Adrenal gland (tissue), 5 donors: ENCODE measurements around the gene SULF2.

ENCODE experiments used
- CTCF ChIP-seq, 6 experiments: fragments of 450-650 bp in 4 of 6; fragments of 200-600 bp in 2 of 6; sonication (generic) in 1 of 6; IDR thresholded peaks; 1 replicate in 5 of 6; 2 replicates in 1 of 6; pipeline versions ENCODE4 v1.5.1 to v1.8.0; 2016 to 2021; ENCODE audit warnings: antibody characterized with exemption in 6 of 6, mild to moderate bottlenecking in 2 of 6, moderate library complexity in 1 of 6
- POLR2A ChIP-seq, 2 donors: fragments of 450-650 bp; IDR thresholded peaks; one replicate each; pipeline ENCODE4 v1.6.1; 2017; ENCODE audit warnings: antibody characterized with exemption in 2 of 2, mild to moderate bottlenecking in 2 of 2, moderate library complexity in 1 of 2
- donor health status: DM: no; HTN: no; CAD: no.

- no peak for TF ChIP-seq CTCF (IDR thresholded peaks at IDR 0.05)
- TF ChIP-seq POLR2A (IDR thresholded peaks at IDR 0.05), result no peak
These were observed 173.5 kb downstream of the SULF2 start for GRCh38 chr20:47611785-47612184.
